K562 (cell line): ENCODE data around the gene IL17F. TPM values are rescaled to one million over a fixed set of nuclear protein-coding genes. Genes with fewer than 3 reads are reported as not detected.

Experiments
- ESRRA ChIP-seq: fragments of 450-650 bp; IDR thresholded peaks from 2 replicates; pipeline ENCODE4 v1.6.1; 2014; ENCODE audit warnings: low read depth, mild to moderate bottlenecking, moderate library complexity, borderline replicate concordance
- KLF13 ChIP-seq: fragments of 450-650 bp; IDR thresholded peaks from 2 replicates; pipeline ENCODE4 v1.6.1; 2016; ENCODE audit warnings: missing genetic modification characterization, low read depth, mild to moderate bottlenecking, missing compliant biosample characterization, moderate library complexity, borderline replicate concordance
- POLR2AphosphoS5 ChIP-seq: IDR thresholded peaks from 2 replicates; pipeline ENCODE4 v1.6.1; 2011; ENCODE audit warnings: mild to moderate bottlenecking, low read depth, low read length, moderate library complexity; ENCODE audit not compliant: control insufficient read depth, insufficient read depth
- RBM17 ChIP-seq: fragments of 200-400 bp; formaldehyde crosslinking; IDR thresholded peaks from 2 replicates; pipeline ENCODE4 v1.6.1; 2017; ENCODE audit warnings: low read depth, mild to moderate bottlenecking, low read length, borderline replicate concordance
- SAFB ChIP-seq: fragments of 200-400 bp; formaldehyde crosslinking; IDR thresholded peaks from 2 replicates; pipeline ENCODE4 v1.6.1; 2017; ENCODE audit warnings: low read depth, low read length, borderline replicate concordance
- SUPT5H ChIP-seq: fragments of 450-650 bp; IDR thresholded peaks from 2 replicates; pipeline ENCODE4 v1.6.1; 2016
- ZNF384 ChIP-seq: IDR thresholded peaks from 2 replicates; pipeline ENCODE4 v1.6.1; 2012; ENCODE audit warnings: low read depth, low read length, improper control_type of control experiment
- polyA plus RNA-seq, 8 experiments: library from polyadenylated mRNA; depleted of rRNA in 4 of 8; stranded (reverse) in 5 of 8; unstranded in 3 of 8; fragments of >200 nt; fragmentation: Nextera tagmentation in 2 of 8; fragmentation: Illumina TruSeq in 1 of 8; extraction: Ambion mirVana in 2 of 8; extraction: Trizol in 1 of 8; gene quantifications; 2 replicates each; pipeline versions ENCODE4 v1.2.1 to v1.2.3, GENCODE V29; 2011 to 2014; ENCODE audit warnings: inconsistent platforms in 1 of 8, missing spikeins in 1 of 8
- total RNA-seq, 7 experiments: library from RNA; depleted of rRNA in 6 of 7; stranded (reverse); fragments of >200 nt in 6 of 7; fragmentation: Illumina TruSeq in 2 of 7; extraction: Trizol in 2 of 7; gene quantifications; 2 replicates each; pipeline versions ENCODE4 v1.2.1 to v1.2.3, GENCODE V29; 2011 to 2021; ENCODE audit warnings: low replicate concordance in 1 of 7
- TF ChIP-seq, protein P1 (sequence below), 2 experiments: fragments of 450-650 bp; formaldehyde crosslinking in 1 of 2; IDR thresholded peaks; 2 replicates each; pipeline versions ENCODE4 v1.4.0 to v1.6.1; 2014 to 2020; ENCODE audit warnings: mild to moderate bottlenecking in 2 of 2, borderline replicate concordance in 1 of 2, low read depth in 1 of 2
- TF ChIP-seq, protein P2 (sequence below): fragments of 450-650 bp; conservative IDR thresholded peaks from 2 replicates; pipeline ENCODE4 v1.6.1; 2016; ENCODE audit warnings: missing genetic modification characterization, low read depth, mild to moderate bottlenecking, control low read depth, missing compliant biosample characterization
- TF ChIP-seq, protein P3 (sequence below): IDR thresholded peaks from 2 replicates; pipeline ENCODE4 v1.6.1; 2011; ENCODE audit not compliant: insufficient read length; ENCODE audit errors: extremely low read depth
- TF ChIP-seq, protein P4 (sequence below), 2 experiments: IDR thresholded peaks; 2 replicates each; pipeline ENCODE4 v1.6.1; 2011; ENCODE audit warnings: borderline replicate concordance in 1 of 2, control low read depth in 1 of 2, low read depth in 1 of 2, low read length in 1 of 2, mild to moderate bottlenecking in 1 of 2, mixed read lengths in 1 of 2, moderate library complexity in 1 of 2; ENCODE audit not compliant: insufficient read depth in 1 of 2, insufficient read length in 1 of 2, poor library complexity in 1 of 2, severe bottlenecking in 1 of 2; ENCODE audit errors: extremely low read depth in 1 of 2

IL17F gene
- total and polyA plus RNA-seq, 9 of the 15 experiments (the other 6 are each of a cell fraction or from before 2014, with no cell fraction given): not detected

DNA sequence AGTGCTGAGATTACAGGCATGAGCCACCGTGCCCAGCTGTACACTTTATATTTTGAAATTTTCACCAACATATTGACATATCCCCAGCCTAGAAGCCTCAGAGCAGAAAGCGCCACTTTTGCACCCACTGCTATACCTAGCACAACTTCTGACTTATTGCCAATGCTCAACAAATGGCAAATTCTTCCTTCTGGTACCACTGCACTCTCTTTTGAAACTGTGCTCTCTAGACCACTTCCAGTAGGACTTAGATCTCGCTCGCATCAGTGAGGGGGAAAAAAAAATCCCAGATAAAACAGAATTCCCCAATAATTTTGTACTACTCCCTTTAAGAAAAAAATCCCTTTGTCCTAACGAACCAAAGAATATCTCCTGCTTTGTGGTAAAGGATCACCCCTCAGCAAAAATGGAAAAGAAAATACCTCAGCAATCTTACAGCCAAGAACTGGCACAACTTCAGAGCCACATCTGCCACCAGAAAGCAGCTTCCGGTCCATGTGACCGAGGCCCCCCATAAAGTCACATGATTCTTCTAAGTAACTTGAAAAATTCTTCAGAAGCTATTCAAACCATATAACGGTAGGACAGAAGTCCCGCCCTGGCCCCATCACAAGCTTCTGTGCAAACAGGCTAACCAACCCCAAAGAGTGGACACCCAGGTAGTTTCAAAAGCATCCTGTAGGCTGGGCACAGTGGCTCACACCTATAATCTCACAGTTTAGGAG lies 18.5 kb upstream of the IL17F start (continued):
- TF ChIP-seq, protein P1, sequence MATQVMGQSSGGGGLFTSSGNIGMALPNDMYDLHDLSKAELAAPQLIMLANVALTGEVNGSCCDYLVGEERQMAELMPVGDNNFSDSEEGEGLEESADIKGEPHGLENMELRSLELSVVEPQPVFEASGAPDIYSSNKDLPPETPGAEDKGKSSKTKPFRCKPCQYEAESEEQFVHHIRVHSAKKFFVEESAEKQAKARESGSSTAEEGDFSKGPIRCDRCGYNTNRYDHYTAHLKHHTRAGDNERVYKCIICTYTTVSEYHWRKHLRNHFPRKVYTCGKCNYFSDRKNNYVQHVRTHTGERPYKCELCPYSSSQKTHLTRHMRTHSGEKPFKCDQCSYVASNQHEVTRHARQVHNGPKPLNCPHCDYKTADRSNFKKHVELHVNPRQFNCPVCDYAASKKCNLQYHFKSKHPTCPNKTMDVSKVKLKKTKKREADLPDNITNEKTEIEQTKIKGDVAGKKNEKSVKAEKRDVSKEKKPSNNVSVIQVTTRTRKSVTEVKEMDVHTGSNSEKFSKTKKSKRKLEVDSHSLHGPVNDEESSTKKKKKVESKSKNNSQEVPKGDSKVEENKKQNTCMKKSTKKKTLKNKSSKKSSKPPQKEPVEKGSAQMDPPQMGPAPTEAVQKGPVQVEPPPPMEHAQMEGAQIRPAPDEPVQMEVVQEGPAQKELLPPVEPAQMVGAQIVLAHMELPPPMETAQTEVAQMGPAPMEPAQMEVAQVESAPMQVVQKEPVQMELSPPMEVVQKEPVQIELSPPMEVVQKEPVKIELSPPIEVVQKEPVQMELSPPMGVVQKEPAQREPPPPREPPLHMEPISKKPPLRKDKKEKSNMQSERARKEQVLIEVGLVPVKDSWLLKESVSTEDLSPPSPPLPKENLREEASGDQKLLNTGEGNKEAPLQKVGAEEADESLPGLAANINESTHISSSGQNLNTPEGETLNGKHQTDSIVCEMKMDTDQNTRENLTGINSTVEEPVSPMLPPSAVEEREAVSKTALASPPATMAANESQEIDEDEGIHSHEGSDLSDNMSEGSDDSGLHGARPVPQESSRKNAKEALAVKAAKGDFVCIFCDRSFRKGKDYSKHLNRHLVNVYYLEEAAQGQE (IDR thresholded peaks at IDR 0.05; ENCODE audit: borderline replicate concordance): no peak
- TF ChIP-seq, protein P1 (CRISPR knock-in tag; IDR thresholded peaks at IDR 0.05; ENCODE audit: low read depth): no peak
- TF ChIP-seq ZNF384 (no peak), ESRRA (no peak), KLF13 (tag) (no peak), SAFB (no peak), POLR2AphosphoS5 (peak; percentile 2), RBM17 (no peak), SUPT5H (0 out of 2 replicates have a peak, but pooled peaks have one; percentile 21)
- TF ChIP-seq, protein P2, sequence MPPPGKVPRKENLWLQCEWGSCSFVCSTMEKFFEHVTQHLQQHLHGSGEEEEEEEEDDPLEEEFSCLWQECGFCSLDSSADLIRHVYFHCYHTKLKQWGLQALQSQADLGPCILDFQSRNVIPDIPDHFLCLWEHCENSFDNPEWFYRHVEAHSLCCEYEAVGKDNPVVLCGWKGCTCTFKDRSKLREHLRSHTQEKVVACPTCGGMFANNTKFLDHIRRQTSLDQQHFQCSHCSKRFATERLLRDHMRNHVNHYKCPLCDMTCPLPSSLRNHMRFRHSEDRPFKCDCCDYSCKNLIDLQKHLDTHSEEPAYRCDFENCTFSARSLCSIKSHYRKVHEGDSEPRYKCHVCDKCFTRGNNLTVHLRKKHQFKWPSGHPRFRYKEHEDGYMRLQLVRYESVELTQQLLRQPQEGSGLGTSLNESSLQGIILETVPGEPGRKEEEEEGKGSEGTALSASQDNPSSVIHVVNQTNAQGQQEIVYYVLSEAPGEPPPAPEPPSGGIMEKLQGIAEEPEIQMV (tag): no peak
- TF ChIP-seq, protein P3, sequence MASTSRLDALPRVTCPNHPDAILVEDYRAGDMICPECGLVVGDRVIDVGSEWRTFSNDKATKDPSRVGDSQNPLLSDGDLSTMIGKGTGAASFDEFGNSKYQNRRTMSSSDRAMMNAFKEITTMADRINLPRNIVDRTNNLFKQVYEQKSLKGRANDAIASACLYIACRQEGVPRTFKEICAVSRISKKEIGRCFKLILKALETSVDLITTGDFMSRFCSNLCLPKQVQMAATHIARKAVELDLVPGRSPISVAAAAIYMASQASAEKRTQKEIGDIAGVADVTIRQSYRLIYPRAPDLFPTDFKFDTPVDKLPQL: no peak
- TF ChIP-seq, protein P4, sequence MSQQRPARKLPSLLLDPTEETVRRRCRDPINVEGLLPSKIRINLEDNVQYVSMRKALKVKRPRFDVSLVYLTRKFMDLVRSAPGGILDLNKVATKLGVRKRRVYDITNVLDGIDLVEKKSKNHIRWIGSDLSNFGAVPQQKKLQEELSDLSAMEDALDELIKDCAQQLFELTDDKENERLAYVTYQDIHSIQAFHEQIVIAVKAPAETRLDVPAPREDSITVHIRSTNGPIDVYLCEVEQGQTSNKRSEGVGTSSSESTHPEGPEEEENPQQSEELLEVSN (IDR thresholded peaks at IDR 0.05; ENCODE audit: borderline replicate concordance in 1 of 2, extremely low read depth in 1 of 2, insufficient read depth in 1 of 2, insufficient read length in 1 of 2, low read depth in 1 of 2, low read length in 1 of 2, poor library complexity in 1 of 2, severe bottlenecking in 1 of 2): no peak
- TF ChIP-seq, all 486 proteins: peak for 2
